Activated CD4-positive, CD25-positive, alpha-beta regulatory T cell (primary cell): Measurements from ENCODE around the gene OPCML.

ENCODE experiments used
- DNase-seq, 4 experiments: peaks; one replicate each; lab custom pipeline; 2025; lab: John Stamatoyannopoulos, UW

OPCML gene

GRCh38 chr11:133291780-133292179, 240.5 kb downstream of the OPCML start:
- no peak for DNase-seq

GRCh38 chr11:133285359-133285758, 246.9 kb downstream of the OPCML start:
- DNase-seq = no peak

DNA sequence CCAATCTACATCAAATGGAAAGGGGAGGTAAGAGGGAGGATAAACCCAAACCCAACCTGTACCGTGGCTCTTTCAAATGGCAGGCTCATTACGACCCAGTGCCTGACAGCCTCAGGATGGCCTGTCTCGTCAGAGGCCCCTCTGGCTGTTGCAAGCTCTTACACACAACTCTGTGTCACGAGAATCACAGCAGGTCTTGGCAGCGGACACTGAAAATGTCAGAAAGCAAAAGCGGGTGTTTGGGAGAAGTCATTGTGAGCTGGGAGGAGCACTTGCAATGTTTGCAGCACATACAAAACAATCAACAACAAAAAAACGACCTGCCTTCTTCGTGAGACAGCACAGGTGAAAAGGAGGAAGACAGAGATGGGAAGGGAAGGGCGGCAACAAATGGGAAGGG, 248.1 kb downstream of the OPCML start:
- DNase-seq = no peak

GRCh38 chr11:133277886-133278285, 254.4 kb downstream of the OPCML start:
- no peak for DNase-seq

DNA sequence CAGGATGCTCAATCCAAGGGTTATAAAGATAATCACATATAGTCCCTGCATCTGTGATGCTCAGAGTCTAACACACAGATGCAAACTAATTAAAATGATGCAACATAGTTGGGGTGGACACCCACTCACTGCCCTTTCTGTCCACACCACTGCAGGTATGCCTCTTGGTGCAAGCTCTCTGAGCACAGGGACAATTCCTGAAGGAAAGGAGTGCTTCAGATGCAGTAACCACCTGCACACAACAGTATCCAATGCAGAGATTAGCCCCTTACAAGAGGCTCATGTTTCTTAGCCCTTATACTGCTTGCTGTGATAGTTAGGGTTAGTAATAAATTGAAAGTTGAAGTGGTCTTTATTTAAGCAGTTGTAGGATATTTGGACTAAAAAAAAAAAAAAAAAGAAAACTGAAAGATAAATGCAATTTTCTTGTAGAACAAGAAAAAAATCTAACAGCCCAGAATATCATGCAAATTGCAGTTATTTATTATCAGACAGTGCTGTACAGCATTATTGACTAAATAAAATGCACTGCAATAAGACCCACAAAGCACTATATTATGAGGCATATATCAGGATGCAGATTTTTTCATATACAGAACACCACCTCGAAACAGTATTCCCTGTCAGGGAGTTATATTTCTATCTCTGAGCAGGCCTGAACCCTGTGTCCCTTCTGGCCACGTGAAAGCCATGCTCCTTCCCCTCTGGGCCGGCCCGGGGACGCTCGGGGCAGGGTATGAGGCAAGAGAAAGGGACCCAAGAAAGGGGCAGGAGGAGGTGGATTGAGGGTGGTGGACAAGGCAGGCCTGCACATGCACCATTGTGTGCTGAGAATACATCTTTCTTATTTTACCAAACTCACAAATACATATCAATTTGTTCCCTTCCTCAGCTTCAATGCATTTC, 260.2 kb downstream of the OPCML start:
- no peak for DNase-seq

DNA sequence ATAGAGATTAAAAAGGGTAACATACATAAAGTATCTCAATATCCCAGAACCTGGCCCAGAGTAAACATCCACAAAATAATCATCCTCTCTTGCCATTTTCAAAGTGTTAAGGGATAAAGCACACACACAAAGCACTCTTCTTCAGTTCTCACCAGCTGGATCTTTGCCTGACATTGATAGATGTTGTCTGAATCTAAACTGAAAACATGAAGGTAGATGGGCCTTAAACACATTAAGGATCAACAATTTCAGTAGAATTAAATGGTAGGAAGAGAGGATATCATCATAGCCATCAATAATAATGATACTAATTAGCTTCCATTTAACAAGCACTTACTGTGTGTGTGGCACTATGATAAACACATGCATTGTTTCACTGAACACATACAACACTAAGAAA, 261.1 kb downstream of the OPCML start:
- no peak for DNase-seq

GRCh38 chr11:133269267-133269666, 263.0 kb downstream of the OPCML start:
- no peak for DNase-seq

GRCh38 chr11:133266986-133267385, 265.3 kb downstream of the OPCML start:
- no peak for DNase-seq

DNA sequence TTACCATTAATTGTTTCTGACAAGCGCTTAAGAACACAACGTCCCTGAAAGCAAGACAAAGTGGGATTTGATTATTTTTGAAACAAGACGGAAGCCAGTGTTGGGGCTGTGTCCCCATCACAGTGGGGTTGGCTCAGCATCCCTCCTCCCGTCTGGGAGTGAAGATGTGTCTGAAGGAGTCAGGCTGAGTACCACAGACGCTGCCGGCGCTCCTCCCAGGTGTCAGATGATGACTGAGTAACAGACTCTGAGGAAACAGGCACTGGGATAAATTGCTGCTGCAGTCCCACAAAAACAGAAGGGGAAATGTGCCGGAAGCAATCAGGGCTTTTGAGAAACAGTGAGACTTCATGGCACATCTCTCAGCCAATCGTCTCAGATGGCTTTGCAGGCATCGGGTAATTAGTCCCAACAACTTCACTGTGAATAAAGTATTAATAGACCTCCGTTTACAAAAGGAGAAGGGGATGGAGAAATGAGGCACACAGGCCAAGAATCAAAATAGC, 266.7 kb downstream of the OPCML start:
- no peak for DNase-seq

- no peak for DNase-seq
Measured at GRCh38 chr11:133263332-133263731, 269.0 kb downstream of the OPCML start.

- DNase-seq = no peak
Measured at GRCh38 chr11:133258751-133259150, 273.6 kb downstream of the OPCML start.

DNA sequence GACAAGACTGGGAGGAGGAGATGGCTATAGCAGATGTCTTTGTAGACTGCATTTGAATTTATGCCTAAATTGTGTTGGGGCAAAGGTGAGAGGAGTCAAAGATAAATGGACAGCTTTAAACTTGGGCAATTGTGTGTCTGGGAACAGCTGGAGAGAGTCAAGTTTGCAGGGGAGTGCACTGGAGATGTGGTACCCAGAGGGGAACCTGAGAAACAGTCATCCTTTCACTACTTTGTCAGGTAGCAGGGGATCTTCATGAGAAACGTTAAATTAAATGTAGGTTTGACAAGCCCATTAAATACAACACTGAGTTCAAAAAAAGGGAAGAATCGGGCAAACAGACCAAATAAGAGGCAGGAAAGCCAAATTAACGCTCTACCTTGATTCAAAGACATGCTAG, 277.7 kb downstream of the OPCML start:
- no peak for DNase-seq

GRCh38 chr11:133253570-133253969, 278.7 kb downstream of the OPCML start:
- DNase-seq = no peak

DNA sequence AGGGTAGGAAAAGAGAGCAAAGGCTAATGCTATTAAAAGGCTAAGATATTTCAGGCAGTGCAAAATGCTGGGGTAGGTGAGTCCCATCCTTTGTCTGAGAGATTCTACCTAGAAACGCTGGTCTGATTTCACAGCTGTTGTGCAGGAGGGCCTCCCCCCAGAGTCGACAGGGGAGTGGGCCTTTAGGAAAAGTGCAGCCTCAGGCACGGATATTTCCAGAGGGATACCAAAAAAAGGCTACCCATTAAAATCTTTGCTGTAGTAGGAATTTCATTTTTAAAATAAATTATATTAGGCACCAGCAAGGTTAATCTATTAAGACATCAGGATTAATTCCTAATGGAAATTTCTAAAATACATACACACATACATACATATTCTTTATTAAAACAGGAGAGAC, 280.5 kb downstream of the OPCML start:
- no peak for DNase-seq

GRCh38 chr11:133249530-133249929, 282.8 kb downstream of the OPCML start:
- no peak for DNase-seq

DNA sequence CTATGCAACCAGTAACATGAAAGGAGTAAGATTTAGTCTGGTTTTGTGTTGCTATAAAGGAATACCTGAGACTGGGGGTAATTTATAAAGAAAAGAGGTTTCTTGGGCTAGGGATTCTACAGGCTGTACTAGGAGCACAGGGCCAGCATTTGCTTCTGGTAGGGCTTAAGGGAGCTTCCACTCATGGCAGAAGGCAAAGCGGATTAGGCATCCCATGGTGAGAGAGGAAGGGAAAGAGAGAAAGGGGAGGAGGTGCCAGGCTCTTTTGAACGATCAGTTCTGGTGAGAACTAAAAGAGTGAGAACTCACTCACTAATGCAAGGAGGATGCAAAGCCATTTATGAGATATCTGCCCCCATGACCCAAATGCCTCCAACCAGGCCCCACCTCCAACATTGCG, 283.2 kb downstream of the OPCML start:
- DNase-seq = no peak

- DNase-seq = no peak
Measured at GRCh38 chr11:133243832-133244231, 288.5 kb downstream of the OPCML start.

GRCh38 chr11:133240908-133241655, 291.2 kb downstream of the OPCML start:
- no peak for DNase-seq

- no peak for DNase-seq
Measured at GRCh38 chr11:133239575-133239974, 292.7 kb downstream of the OPCML start.

GRCh38 chr11:133238495-133238894, 293.8 kb downstream of the OPCML start:
- DNase-seq = no peak

DNA sequence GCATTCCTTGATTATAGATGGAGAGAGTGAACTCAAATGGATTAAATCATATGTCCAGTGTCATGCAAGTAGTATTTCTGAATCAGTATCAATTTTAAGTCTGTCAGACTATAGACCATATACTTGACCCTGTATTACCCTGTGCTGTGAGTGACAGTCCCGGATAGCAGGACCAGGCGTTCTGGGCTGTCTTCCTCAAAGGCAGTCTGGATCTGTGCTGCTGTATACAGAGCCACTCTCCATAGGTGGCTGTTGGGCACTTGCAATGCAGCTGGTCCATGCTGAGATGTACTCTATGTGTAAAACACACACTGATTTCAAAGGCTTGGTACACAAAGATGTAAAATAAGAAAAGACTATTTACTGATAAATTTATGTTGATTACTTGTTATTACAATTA, 294.3 kb downstream of the OPCML start:
- DNase-seq = no peak

DNA sequence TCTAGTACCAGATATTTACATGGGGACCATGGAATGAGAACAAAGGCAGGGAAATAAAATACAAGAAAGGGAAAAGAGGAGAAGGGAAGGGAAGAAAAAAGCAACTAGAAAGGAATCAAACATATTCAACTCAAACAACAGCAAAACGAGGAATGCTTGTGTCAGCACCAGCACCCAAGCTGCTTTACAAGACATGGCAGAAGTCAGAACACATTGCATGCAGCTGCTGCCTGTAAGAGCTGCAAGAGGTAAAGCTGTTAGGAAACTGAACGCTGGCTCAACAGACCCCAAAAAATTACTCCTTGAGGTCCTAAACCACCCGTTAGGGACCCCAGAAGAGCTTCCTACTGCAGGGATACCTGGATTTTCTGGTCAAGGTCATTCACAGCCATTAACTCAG, 296.9 kb downstream of the OPCML start:
- DNase-seq = no peak

- DNase-seq = no peak
Measured at GRCh38 chr11:133234883-133235282, 297.4 kb downstream of the OPCML start.
